KG1 (cell line): ENCODE measurements around the gene HLA-DQB1.

ENCODE experiments used
- DNase-seq: peaks from one replicate; lab custom pipeline; 2025; lab: John Stamatoyannopoulos, UW

Gene HLA-DQB1

DNA sequence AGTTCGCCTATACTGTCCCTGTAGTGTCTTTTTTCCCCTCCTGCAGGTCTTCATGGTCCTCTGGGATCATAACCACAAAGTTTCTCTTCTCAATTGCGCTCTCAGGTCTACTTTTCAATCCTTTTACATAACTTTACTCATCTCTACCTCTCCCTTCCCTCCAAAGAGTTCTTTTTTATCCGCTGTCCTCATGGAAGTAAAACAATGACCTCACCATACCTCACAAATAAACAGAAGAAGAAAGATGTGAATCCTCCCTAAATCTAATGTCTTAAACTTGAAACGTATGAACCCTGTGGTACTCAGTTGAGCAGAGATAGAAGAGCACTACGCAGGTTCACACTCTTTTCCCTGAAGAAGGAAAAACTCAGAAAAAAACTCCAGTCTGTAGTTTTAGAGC is 41.3 kb downstream of the HLA-DQB1 start:
- DNase-seq, result no peak

- DNase-seq, result no peak
These were observed 41.9 kb downstream of the HLA-DQB1 start for GRCh38 chr6:32624565-32624964.

- no peak for DNase-seq
These were observed 42.8 kb downstream of the HLA-DQB1 start for GRCh38 chr6:32623693-32624092.

DNA sequence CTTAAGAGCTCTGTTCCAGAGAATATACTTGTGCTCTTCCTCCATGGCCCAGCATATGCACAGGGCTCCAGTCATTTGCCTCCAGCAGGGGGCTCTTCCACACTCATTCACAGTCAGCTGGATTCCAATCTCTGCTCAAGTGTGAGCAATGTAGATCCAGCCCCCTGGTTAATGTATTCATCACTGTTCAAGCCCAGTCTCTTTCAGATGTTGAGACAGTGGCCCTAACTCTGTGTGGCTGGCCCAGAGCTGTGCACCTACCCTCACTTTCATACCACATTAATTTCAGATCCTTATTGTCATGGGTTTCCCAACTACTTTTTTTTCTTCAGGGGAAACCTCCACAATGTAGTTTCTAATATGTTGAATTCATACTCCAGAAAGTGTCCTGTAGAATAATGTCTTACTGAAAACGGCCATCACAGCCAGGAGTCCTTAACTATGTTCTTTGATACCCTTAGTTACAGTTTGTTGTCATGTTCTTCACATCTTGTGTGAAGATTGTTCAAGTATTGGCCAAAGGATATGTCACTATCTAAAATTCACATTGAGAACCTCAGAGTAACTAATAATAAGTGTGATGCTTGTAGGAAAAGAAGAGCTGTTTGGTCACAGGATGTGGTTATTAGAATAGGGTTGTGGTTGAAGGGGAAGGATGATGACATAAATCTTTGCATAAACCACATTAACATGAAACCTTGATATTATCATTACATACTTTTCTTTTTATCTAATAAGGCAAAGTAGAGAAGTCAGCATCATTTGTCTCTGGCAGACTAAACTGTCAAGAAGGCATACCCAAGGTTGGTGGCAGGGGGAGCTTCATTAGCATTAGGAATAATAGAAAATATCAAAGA is 43.7 kb downstream of the HLA-DQB1 start:
- no peak for DNase-seq

GRCh38 chr6:32621372-32621771 is 45.1 kb downstream of the HLA-DQB1 start:
- no peak for DNase-seq

GRCh38 chr6:32617751-32618150 is 48.7 kb downstream of the HLA-DQB1 start:
- no peak for DNase-seq

DNA sequence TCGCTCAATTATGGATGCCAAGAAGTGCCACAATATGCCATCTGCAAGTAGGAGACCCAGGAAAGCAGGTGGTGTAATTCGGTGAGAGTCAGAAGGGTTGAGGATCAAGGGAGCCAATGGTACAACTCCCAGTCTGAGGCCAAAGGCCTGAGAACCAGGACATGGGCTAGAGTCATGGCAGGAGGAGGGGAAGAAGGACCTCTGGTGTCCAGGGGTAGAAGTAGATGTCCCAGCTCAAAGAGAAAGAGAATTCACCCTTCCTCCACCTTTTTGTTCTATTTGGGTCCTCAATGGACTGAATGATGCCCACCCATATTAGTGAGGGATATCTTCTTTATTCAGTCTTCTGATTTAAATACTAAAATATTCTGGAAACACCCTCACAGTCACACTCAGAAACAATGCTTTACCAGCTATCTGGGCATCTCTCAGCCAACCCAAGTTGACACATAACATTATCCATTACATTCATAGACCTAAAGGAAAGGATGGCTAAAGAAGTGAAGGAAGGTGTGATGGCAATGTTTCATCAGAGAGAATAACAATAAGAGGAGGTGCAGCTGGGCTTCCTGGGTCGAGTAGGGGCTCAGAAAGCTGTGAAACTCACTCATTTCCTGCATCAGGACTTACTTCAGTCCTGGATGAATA is 50.4 kb downstream of the HLA-DQB1 start:
- DNase-seq, result no peak

DNA sequence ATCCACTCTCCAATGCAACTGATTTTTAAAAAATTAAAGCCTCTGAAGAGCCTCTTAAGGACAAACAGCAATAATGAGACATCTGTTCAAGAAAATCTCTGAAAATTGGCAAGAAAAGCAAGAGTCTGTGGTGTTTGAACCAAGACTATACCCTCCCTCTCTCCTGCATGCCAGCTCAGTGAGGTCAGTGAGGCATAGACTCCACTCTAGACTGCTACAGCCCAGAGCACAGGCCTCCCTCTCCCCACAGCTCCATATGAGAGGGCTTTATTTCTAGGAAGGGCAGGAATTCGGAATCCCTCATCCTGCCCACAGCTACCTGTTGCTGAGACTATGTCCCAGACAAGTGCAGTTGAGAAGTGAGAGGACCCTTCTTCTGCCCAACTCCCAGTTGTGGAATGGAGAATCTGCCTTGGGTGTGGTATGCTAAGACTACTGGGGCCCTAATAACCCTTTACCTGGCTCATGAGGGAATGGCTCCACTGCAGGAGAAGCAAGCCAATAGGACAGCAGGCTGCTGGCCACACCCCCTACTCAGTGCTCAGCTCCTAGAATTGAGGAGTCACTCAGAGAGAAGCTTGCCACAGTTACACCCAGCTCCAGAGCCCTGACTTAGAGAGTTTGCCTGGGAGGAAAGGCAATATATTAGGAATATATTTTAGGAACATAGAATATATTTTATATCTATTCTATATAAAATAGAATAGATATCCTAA is 51.9 kb downstream of the HLA-DQB1 start:
- DNase-seq, result no peak

DNA sequence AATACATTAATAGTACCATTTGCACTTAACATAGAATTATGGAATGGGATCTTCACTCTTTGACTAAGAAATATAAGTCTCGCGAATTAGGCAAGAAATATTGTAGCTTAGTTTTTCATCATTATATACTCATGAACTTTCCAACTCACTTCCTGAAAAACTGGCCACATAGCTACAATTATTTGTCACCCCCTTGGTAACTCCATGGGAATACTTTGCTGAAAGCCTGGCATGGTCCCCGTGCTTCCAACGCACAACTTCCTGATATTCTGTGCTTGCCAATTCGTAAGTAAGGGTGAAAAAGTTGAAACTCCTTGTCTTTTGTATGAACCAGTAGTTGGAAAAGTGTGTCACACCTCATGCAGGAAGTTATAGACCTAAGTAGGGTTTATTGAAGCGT is 53.0 kb downstream of the HLA-DQB1 start:
- no peak for DNase-seq

- DNase-seq, result no peak
These were observed 55.7 kb downstream of the HLA-DQB1 start for GRCh38 chr6:32610682-32611296.

- DNase-seq, result peak; percentile 89
These were observed 56.5 kb downstream of the HLA-DQB1 start for GRCh38 chr6:32609731-32610640.
